Measurements from ENCODE around the gene PRSS57.

GRCh38 chr19:680287-681028 lies 14.8 kb downstream of the PRSS57 start:
- peak; percentile 68 for TF ChIP-seq CTCF (conservative IDR thresholded peaks at IDR 0.05; ENCODE audit: low read length)
- no peak for TF ChIP-seq EZH2phosphoT487 (IDR thresholded peaks at IDR 0.05; ENCODE audit: borderline replicate concordance, low read depth, low read length)
